NCI-H1105 (cell line): ENCODE data around the gene HS2ST1.

Experiments used
- DNase-seq: peaks from one replicate; lab custom pipeline; 2025; lab: John Stamatoyannopoulos, UW

HS2ST1 gene

DNA sequence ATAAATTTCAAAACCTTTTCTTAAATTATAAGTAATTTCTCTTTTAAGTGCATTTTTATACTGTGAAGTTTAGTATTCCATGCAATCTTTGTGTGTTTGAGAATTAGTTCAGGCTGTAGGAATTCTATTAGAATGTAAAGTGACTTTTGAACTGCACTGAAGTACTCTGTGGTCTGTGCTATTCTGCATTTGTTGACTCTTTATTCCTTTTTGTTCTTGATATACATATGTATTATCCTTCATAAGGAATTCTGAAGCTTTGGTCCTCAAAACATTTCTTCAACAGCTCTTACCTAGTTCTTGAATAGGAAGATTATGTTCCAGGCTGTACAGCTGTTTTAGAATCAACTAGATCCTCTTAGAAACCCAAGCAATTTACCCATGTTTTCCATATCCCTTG, 158.0 kb downstream of the HS2ST1 start:
- DNase-seq: no peak

- DNase-seq: no peak
Observed at GRCh38 chr1:87072904-87073303, 158.5 kb downstream of the HS2ST1 start.

DNA sequence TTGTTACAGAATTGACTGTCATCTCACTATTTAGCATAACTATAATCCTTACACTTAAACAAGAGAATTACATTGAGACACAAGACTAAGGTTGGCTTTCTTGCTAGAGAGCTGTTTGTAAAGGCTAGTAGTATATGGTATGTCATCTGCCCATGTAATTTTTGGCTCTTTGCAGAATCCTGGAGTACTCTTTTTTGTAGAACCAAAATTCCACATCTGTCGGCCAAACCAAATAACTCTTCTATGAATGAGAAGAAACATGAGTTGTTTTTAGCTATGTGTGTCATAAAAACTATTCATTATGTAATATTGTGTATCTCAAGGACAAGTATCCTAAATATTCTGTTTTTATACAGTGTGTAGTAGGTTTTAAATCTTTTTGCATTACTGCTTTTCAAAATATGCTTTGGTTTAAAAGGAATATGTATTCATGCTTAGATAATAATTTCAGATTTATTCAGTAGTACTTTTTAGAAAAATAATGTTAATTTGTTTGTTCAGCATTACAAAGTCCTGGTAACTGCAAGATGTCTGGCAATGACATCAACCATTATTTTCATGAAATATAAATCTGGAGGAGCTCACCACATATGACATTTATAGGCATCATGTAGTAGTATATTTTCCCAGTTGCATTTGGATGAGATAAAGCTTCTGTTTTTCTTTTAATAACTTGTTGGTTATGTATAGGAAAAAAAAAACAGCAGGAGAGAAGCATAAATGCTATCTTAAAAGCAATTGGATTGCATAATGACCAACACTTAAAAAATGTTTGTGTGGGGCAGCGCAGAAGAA, 159.8 kb downstream of the HS2ST1 start:
- no peak for DNase-seq

DNA sequence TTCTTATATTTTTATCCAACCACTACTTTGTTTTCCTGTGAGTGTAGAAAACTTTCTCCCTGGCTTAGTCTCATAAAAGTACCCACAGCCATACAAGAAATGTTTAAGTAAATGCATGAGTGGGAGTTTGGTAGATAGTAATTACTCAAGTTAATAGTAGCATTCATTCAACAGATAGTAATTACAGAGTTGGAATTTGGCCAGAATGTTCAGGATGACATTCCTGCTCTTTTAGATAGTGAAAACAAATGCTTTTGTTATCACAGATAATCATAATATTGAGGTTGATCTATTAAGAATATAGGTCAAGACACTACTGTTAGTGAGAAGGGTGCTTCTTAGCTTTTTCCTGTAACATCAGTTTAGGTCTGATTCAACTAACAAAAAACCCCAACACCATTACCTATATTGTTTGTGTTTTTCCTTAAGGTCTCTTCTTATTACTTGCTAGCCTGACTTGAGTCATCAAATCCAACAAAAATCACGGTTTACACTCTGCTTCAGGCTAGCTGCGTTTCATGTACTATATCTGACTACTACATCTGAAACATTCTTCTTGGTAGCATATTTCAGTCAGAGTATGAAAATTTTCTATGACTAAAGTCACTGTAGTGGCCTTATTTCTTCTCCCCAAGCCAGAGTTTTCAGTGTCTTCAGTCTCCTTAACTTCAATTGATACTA, 163.7 kb downstream of the HS2ST1 start:
- no peak for DNase-seq

GRCh38 chr1:87084244-87084836, 169.9 kb downstream of the HS2ST1 start:
- peak; percentile 44 for DNase-seq

- no peak for DNase-seq
Observed at GRCh38 chr1:87086120-87086519, 171.7 kb downstream of the HS2ST1 start.

GRCh38 chr1:87089070-87089736, 174.8 kb downstream of the HS2ST1 start:
- DNase-seq: no peak

DNA sequence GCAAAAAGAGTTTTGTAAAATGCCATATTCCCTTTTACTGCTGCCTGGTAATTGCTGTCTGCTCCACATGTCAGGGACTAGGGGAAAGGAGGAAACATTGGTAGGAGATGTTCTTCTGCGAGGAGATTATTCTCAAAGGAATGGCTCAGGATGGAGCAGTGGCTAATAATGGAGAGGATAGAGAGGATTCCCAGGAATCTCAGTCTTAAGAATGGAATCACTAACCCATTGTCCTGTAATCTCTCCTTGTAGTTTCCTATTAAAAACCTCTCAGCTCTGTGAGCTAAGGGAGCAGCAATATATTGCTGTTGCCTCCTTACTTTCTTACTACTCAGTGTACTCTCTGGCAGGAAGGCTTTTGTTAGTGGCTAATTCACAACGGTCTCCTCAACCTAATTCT, 175.4 kb downstream of the HS2ST1 start:
- no peak for DNase-seq

DNA sequence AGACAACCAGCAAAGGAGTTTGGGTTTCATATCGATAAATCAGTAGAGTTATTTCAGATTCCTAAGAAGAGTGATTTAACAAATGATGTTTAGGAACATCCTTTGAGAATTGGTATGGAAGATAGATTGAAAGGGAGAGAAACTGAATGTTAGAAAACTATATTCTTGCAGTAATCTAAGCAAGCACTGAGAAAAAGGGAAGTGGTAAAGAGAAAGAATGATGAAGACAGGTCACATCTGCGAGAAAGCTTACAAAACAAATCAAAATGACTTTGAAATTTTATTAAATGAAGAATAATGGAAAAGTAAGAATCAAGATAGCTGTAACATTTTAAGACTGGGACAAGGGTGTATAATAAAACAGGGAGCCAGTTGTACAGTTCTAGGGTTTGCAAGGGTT, 177.0 kb downstream of the HS2ST1 start:
- no peak for DNase-seq

GRCh38 chr1:87092846-87093245, 178.4 kb downstream of the HS2ST1 start:
- DNase-seq: no peak

- no peak for DNase-seq
Observed at GRCh38 chr1:87093286-87093685, 178.9 kb downstream of the HS2ST1 start.

GRCh38 chr1:87094238-87094637, 179.8 kb downstream of the HS2ST1 start:
- DNase-seq: no peak

DNA sequence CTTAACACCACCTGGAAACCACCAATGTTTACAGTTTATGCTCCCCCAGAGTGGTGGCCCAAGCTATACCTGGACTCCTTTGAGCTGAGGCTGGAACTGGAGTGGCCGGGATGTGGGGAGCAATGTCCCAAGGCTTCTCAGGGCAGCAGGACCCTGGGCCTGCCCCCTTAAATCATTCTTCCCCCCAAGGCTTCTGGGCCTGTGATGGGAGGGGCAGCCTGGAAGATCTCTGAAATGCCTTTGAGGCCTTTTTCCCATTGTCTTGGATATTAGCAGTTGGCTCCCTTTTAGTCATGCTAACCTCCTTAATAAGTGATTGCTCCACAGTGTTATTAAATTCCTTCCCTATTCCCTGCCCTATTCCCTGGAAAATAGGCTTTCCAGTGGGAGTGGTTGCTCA, 185.8 kb downstream of the HS2ST1 start:
- no peak for DNase-seq

DNA sequence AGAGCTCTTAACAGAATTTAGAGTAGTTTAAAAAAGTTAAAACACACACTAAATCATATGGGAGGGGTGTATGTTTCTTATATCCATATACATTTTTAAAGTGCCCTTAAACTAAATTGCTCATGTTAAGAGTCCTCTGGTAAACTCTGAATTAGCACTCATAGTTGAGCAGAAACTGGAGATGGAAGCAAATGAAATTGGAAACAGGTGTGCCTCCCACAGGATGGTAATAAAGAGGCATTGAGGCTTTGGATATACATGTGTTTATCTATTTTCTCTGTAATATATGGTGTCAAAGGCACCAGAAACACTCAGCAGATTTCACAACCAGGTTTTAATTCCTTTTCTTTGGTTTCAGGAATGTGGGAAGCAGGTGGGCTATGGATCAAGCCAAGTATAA, 188.6 kb downstream of the HS2ST1 start:
- DNase-seq: no peak

DNA sequence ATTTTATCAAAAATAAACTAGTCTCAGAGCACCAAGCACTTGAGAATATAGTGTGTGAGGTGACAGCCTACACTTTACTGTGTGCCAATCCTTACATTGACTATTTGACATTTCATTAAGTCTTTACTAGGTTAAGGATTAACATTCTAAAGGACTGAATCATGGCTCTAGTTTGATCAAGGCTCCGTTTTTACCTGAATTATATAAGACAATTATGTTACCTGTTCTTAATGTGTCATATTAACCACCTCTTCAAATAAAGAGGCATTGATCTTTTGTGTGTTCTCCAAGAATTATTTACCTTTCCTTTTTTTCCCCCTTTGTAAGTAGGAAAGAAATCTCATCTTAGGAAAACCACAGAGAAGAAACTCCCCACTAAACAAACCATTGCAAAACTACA, 189.7 kb downstream of the HS2ST1 start:
- DNase-seq: no peak

GRCh38 chr1:87104945-87105344, 190.5 kb downstream of the HS2ST1 start:
- DNase-seq: no peak

GRCh38 chr1:87106144-87106543, 191.7 kb downstream of the HS2ST1 start:
- no peak for DNase-seq

DNA sequence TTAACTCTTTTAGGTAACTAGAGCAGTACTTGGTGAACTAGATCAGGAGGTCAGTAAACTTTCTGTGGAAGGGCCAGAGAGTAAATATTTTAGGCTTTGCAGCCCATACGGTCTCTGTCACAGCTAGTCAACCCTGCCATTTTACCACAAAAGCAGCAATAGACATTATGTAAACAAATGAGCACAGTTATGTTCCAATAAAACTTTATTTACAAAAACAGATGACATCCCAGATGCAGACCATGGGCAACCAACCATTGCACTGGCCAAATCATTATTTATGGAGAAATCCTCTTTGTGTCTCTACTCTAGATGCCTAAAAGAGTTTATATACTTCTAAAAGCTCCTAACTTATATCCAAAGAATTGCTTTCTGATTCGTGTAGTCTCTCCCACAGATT, 192.4 kb downstream of the HS2ST1 start:
- no peak for DNase-seq

DNA sequence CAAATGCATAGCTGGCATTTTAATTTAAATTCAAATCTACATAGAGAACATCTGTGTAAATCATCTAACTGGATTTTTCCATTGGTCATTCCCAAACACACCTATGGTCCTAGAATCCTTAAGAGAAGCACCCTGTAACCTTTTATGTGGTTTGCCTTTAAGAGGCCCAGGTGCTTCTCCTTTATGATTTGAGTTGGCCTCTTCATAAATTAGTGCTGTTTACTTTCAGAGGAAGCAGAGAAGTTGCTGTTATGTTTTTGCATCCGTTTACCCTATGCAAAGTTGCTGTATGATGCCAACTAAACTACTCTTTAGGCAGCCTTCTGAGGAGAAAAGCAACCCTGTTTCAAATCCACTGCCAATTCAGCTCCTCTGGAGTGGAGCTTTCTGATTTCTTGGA, 193.8 kb downstream of the HS2ST1 start:
- DNase-seq: no peak

DNA sequence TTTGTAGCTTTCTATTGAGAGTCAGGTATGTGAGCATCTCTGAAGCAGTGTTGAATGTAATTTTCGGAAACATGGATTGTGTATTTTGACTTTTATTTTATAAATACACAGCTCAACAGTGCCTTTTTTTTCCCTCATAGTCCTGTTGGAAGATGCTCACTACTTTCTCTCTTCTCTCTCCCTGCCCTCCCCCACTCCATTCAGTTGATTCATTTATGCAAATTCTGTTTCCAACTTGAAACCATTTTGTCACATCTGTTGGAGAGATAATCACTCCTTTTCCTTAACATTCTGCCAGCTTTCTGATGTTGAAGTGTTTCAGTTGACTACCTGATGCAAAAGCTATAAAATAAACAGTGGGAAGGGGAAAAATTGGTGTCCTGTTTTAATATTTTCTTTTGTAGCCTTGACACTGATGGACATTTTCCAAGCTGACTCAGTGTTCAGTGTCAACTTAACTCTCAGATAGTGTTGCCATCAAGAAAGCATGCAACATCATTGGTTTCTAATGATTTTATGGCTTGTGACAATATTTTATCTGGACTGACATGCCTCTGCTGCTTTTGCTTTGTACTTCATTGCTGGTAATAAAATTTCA, 194.5 kb downstream of the HS2ST1 start:
- no peak for DNase-seq

DNA sequence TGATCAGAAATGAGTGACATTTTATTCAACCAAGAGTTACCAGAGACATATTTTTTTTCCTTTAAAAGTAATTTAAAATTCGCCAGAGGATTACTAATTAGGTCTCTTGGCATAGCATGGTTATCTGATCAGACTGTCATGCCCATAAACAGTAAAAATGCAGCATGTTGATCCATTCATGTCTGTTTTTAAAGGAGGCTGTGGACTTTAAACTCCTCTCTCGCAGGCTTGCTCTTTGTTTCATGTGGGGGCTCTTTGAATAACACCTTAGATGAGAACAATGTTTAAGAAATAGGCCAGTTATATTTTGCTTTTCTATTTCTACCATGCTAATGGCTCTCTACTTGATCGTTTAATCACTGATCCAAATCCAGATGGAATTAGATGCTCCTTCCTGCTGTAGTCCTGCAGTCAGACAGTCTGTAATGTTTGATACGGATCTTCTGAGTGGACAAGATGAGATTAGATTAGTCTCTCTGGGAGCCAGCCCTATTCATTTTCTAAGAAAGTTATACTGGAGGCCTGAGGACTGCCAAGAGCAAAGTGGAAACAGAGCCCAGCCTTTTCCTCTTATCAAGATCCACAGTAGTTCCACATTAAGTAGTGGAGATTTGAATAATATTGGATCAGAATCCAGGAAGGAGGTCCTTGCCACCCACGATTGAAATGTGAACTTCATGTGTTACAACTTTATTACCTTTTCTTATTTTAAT, 197.4 kb downstream of the HS2ST1 start:
- no peak for DNase-seq

DNA sequence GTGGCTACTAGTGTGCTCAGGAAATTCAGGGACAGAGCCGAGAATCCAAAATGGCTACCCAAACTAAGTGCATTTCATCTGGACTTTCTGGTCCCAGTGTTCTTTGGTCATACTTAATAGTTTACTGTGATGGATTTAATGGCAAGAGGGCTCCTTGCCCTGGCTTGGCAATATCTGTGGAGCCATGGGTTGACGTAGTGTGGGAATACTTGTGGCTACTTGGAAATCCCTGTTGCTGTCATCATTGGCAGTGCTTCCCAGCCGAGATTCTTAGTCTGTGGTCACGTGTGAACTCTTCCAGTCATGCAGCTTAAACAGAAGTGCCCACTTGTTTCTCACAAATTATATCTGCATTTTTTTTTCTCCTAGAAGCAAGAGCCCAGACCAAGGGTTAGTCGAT, 198.9 kb downstream of the HS2ST1 start:
- no peak for DNase-seq
